HG03521 (cell line): ENCODE results near the gene NDE1.
"Not testable (repeated sequence)": the region's sequence is repeated elsewhere in the genome, so short reads cannot be mapped to it uniquely, and the experiment has no call there.

Source experiments
- ATAC-seq: cut with Tn5 transposase; IDR thresholded peaks from one replicate; pipeline ENCODE4 v1.9.1; 2021; ENCODE audit warnings: mild to moderate bottlenecking, moderate library complexity; ENCODE audit not compliant: unreplicated experiment

NDE1 gene

DNA sequence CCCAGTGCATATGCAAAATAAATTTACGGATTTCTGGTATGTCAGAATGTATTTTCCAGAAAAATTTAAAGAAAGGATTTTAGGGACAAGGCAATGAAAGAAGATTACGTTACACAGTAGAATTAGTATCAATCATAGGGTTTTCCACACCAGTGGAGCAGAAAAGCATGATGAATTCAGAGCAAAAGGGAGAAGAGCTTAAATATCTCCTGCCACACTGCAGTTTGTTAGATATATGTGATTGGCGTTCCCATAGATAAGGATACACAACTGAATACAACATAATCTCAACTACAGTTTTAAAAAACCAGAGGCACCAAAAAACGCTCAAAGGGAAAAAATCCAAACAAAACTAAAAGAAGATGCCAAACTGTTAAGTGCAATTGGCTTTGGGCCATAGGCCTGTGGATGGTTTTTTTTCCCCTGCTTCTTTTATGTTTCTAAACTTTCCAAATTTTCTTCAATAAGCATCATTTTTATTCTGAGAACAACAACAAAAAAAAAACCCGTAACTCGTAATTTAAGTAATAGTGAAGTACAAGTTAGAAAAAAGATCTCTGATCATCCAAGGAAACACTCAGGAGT, 29.3 kb upstream of the NDE1 start:
- ATAC-seq, result no peak

DNA sequence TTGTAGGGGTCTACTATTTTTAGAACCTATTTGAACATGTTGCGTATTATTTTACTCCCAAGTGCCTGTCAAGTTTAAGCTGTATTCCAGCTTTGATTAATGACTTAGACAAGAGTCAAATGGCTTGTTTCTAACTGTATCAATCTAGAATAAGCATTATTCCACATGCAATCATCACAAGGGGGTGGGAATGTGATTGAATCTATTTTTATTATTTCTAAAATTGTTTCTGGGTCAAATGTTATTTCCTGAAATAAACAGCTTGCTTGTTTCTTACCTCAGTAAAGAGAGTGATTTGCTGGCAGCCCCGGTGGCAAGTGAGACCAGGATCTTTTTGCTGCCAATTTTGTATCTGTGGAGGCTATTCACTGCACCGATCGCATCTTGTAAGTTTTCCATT, 28.6 kb upstream of the NDE1 start:
- no peak for ATAC-seq

DNA sequence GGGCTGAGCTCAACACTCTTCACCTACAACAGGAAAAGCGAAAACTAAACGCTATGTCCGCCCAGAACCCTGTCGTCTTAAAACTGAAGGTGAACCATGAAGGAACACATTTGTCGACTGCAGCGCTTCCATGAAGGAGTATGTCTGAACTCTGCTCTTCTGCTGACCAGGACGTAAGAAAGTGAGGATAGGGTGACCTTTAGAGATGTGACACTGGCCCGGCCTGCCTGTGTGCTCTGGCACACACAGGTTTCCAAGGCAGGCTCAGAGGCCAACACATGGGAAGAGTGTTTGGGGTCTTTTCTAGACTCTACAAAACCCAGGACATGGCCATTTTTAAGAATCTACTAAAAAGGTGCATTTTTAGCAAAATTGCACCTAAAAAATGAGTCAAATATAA, 28.2 kb upstream of the NDE1 start:
- ATAC-seq, result no peak

DNA sequence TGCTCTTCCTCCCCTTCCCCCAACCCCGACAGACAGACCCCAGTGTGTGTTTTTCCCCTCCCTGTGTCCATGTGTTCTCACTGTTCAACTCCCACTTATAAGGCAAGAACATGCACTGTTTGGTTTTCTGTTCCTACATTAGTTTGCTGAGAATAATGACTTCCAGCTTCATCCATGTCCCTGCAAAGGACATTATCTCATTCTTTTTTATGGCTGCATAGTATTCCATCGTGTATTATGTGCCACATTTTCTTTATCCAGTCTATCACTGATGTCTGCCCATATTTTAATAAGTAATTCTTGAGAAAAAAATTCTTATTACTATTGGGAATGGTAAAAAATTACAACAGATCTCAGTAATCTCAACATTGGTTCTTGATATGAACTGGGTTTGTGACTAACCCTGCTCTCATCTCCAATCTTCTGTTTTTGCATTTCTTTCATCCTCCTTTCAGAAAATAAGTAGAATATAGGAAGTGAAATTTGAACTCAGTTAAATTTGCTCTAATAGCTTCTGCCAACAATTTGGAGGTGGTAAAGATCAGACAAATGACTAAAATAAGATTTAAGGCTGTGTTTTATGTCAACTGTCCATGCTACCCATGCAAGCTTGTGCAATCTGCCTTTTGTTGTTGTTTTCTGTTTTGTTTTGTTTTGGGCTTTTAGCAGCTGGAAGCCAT, 18.2 kb upstream of the NDE1 start:
- ATAC-seq, result no peak

DNA sequence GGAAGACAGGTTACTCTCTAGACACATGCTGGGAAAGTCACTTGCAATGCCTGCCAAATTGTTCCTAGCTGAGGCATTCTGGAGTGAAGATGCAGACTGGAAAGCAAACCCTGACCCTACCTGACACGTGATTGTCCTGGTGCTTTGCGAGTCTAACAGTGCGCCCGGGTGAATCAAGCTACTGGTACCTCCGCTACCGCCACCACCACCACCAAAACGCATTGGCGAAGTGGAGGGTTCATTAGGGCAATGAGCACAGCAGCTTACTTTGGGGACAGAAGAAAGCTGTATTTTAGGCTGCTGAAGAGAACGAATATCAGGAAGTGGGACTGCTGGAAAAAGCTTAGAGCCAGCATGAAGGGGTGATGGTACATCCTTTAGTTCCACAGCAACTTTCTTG, 14.1 kb upstream of the NDE1 start:
- ATAC-seq, result no peak

DNA sequence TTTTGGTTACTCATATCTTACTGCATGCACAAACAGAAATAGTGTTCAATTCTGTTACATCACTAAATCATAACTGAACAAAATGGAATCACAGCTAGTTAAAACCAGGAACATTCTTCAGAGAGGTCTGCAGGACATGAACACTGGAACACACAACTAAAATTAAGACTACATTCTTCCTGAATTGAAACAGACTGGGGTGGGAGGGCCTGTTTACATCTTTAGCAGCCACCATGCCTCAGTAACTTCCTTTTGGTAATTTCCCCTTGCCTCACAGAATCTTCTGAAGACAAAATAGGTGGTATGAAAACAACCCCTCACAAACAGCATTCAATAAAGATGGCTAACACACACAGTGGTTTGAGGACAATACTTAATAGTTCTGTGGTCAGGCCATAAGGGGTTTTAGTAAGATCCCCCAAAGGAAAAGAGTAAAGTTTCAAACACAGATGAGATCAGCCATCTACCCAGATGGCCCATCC, 13.6 kb upstream of the NDE1 start:
- ATAC-seq, result no peak

DNA sequence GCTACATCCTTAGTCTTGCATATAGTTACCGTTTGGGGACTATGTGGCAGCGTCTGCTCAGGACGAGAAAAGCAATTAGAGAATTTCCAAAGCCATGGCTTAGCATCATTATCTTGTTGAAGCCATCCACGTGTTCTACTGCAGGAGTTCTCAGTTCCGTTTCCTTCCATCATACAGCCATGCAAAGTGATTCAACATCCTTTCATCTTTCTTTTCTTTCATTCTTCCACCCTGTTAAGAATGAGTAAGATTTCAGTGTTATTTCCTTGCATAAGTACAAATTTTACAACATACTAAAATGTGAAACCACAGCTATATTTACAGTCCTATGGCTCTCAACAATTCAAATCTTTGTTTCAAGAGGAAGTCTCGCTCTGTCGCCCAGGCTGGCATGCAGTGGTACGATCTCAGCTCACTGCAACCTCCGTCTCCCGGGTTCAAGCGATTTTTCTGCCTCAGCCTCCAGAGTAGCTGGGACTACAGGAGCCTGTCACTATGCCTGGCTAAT, 10.9 kb upstream of the NDE1 start:
- no peak for ATAC-seq

DNA sequence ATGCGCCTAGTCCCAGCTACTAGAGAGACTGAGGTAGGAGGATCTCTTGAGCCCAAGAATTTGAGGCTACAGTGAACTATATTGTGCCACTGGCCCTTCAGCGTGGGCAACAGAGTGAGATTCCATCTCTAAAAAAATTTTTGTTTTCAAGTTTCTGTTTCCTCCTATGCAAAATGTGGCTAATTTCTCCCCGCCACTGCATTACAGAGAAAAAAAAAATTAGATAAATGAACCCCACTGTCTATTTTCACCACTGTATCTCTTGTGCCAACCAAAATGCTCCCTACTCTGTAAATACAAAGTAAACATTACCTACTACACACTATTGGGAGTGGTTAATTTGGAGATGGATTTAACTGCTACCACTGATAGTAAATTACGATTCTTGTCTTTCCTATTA, 9.1 kb upstream of the NDE1 start:
- ATAC-seq, result no peak

DNA sequence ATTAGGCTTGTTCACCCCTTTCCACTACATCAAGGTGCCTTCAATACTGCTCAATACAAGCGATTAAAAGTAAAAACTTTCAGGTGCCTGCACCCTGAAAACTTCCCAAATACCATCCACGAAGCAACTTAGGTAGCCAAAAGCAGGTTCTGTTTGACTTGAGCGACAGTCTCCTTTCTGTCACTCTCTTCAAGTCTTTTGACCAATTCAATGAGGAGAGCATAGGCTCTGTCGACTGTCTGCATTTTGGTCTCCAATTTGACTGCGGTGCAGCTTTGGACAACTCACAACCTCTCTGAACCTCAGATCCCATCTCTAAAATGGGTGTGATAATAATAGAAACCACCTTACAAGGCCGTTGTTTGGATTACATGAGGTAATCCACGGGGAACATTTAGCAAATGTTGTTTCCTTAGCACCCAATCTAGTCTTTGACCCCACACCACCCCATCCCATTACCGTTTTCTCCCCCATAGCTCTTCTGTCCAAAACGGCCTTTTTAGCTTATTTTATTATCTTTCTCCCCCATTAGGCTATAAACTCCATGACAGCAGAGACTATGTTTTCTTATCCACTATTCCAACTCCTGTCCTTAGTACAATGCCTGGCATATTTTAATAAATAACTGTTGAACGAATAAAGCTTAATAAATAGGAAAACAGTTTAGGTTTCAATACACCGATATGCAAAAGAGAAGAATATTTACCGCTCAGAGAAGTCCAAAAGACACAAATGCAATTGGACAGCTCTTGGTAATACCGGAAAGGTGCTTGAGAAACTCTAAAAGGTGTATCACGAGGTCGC, 8.1 kb upstream of the NDE1 start:
- no peak for ATAC-seq

DNA sequence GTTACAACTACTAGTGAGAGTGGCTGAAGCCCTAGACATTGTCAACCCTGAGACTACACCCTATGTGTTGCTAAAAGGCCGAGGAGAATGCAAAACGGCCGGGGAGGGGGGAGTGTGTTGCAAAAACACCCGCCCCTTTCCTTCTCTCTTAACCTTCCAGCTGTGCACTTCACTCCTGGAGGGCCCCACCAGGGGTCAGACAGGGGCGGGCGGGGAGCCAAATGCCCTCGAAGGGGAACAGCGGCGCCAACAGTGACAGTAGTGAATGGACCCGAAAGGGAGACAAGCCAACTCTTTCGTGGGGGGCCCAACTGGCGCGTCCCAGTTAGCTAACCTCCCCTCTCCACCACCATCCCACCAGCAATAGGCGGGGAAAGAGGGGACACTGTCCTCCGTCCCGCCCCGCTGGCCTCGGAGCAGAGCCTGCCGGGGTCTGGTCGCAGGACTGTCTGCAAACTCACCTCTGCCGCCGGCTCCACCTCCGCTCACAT, 7.4 kb upstream of the NDE1 start:
- ATAC-seq, result peak; percentile 60

DNA sequence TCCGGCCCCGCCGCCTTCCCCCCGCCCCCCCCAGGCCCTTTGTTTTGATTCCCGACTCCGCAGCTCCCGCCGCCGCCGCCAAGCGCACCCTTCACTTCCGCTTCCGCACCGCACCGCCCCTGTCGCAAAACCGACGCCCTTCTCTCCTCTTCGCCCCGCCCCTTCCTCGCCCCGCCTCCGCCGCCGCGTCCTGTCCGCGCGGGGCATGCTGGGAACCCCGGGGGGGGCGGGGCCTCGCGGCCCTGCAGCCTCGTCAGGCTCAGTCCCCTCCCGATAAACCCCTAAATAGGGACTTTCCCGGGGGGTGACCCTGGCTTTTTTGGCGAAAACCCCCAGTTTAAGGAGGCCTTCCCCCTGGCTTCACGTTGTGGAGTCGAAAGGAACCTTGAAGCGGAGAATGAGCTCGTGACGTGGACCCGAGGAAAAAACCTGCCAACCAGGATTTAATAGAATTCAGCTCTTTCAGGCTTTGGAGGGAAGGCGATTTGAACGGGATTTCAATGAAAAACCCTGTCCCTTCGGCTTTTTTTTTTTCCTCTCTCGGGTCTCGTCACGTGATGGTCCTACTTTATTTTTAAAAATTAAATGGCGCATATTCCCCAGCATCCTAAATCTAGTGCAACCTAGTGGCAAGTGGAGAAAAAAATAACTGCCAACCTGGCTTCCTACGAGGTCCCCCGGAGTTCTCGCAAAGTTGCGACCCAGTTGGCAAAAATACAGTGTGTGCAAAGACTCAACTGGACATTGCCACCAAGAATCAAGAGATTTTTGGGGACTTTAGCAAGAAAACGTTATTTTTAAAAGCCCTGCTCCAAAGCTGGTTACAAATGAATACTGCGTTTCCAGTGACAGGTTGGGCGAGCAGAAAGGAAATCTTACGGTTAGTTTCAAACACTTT, 6.7 kb upstream of the NDE1 start, which contains the start of gene MARF1:
MARF1 (minus strand) TSS at position 107 of the 898 bp plus-strand sequence. CDS start 3,921 bp downstream, outside the sequence.
- peak; percentile 55 for ATAC-seq

DNA sequence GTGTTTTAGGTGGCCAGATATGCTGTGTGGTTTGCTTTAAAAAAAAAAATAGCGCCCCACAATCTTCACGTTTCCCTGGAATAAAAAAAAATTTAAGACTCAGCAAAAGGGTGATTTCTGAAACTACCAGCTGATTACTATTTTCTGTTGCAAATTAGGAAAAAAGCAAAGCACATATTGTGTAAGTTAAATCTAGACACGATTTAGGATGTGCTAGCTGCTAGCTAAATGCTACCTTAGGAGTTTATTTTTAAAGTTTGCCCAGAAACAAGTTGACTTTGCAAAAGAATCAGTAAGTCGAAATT, 6.1 kb upstream of the NDE1 start:
- ATAC-seq, result no peak

DNA sequence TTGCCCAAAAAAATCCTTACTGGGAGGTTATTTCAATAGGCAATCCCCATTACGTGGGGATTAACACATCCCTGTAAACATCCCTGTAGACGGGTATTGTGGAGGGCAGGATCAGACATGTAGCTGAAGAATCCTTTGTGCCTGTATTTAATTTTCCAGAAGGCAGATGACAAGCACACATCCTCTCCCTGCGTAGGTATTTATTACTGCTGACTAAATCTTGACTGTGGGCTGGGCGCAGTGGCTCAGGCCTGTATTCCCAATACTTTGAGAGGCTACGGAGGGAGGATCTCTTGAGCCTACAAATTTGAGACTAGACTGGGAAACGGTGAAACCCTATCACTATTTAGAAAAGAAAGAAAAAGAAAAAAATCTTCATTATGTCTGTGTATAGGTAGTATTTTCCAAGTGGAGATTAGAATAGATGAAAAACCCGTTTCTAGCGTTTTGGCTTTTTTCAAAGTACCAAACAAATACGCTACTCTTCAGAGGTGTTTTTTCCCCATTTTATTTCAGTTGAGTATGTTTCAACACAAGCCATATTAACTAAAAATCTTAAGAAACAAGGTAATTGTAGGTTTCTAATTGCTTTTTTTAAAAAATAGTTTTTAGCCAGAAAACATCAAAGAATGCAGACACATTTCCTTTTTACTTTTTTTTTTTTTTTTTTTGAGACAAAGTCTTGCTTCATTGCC, 5.6 kb upstream of the NDE1 start:
- ATAC-seq, result no peak

DNA sequence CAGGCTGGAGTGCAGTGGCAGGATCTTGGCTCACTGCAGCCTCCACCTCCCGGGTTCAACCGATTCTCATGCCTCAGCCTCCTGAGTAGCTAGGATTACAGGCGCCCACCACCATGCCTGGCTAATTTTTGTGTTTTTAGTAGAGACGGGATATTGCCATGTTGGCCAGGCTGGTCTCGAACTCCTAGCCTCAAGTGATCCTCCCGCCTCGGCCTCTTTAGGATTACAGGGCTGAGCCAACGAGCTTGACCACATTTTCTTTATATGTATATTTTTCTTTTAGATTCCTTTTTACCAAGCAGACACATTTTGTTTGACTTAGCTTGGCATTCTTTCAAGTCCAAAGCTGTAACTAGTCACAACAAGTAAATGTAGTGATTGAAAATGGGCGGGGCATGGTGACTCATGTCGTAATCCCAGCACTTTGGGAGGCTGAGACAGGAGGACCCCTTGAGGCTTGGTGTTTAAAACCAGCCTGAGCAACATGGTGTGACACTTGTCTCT, 5.0 kb upstream of the NDE1 start:
- not testable (repeated sequence) for ATAC-seq

DNA sequence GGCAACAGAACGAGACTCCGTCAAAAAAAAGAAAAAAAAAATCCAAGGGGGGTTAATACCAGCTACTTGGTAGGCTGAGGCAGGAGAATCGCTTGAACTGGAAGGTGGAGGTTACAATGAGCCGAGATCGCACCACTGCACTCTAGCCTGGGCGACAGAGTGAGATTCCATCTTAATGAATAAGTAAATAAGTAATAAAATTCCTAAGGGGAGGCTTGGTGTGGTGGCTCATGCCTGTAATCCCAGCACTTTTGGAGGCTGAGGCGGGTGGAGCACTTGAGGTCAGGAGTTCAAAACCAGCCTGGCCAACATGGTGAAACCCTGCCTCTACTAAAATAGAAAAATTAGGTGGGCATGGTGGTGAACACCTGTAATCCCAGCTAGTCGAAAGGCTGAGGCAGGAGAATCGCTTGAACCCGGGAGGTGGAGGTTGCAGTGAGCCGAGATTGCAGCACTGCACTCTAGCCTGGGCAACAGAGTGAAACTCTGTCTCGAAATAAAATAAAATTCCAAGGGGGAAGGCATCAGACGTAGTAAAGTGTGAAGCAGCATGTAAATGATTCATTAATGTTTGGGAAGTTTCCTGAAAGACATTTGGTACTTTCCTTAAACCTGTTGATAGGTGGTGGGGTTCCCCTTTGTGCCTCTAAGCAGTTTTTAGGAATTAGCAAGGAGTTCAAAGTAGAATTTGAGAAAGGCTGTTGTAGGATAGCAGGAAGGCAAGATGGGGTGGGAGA, 3.3 kb upstream of the NDE1 start:
- ATAC-seq, result not testable (repeated sequence)

DNA sequence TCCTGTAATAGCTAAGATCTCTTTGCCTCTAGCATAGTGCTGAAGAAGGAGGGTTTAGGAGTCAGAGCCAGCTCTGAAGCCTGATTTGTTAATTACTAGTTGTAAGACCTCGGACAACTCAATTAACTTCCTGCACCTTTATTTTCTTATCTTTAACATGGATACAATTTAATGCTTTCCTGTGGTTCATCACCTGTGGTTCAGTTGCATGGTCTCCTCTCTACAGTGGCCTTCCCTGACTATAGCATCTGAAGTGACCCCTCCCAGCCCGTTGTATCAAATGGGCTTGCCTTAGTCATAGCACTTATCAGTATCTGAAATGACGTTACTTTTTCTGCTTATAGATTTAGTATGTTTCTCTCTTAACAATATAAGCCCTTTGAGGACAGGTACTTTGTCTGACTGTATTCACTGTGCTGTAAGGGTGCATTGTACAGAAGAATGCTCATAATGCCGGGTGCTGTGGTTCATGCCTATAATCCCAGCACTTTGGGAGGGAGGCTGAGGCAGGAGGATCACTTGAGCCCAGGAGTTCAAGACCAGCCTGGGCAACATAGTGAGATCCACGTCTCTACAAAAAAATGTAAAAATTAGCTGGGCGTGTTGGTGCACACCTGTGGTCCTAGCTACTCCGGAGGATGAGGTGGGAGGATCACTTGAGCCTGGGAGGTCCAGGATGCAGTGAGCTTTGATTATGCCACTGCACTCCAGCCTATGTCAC, 2.6 kb upstream of the NDE1 start:
- ATAC-seq, result no peak

DNA sequence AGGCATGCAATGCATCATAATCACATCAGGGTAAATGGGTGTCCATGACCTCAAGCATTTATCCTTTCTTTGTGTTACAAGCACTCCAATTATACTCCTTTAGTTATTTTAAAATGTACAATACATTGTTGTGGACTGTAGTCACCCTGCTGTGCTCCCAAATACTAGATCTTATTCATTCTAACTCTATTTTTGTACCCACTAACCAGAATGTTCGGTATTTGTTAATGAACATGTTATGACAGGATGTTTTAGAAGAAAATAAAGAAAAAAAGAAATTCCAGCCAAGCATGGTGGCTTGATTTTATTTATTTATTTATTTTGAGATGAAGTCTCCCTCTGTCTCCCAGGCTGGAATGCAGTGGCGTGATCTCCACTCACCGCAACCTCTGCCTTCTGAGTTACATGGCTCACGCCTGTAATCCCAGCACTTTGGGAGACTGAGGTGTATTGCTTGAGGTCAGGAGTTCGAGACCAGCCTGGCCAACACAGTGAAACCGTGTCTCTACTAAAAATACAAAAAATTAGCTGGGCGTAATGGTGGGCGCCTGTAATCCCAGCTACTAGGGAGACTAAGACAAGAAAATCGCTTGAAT, 1.8 kb upstream of the NDE1 start:
- no peak for ATAC-seq

DNA sequence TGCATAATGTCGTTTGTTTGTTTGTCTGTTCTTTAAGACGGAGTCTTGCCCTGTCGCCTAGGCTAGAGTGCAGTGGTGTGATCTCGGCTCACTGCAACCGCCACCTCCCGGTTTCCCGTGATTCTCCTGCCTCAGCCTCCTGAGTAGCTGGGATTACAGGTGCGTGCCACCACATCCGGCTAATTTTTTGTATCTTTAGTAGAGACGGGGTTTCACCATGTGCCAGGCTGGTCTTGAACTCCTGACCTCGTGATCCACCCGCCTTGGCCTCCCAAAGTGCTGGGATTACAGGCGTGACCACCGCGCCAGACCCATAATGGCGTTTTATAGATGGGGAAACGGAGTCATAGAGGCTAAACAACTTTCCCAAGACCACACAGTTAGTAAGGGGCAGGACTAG, 734 bp upstream of the NDE1 start:
- not testable (repeated sequence) for ATAC-seq
